Endothelial cell of umbilical vein (primary cell): ENCODE measurements around the gene MASP1. TPM values are rescaled to one million over a fixed set of nuclear protein-coding genes. Genes with fewer than 3 reads are reported as not detected.

Experiments used
- BruUV-seq: library from RNA; stranded (reverse); fragments of 400-500 nt; replicated peaks from 2 replicates; lab custom pipeline; 2021; lab: Mats Ljungman, UMichigan
- CTCF ChIA-PET: fragments of 300-600, 350-600 bp; sonication (Branson Sonifier 250); formaldehyde crosslinking; loops from one replicate; lab custom pipeline; 2021; ENCODE audit warnings: antibody characterized with exemption, inconsistent platforms; lab: Charles Lee
- POLR2A ChIA-PET: fragments of 300-600, 350-600 bp; sonication (Branson Sonifier 250); formaldehyde crosslinking; loops from one replicate; lab custom pipeline; 2021; ENCODE audit warnings: antibody characterized with exemption, inconsistent platforms; lab: Charles Lee
- DNase-seq: peaks from one replicate; pipeline ENCODE4 v3.0.0-alpha.2; 2011; ENCODE audit warnings: low read depth, low spot score
- FAIRE-seq: peaks from 2 replicates; lab custom pipeline; 2011; peaks lifted over from hg19 to GRCh38; lab: Jason Lieb, UNC
- H2AFZ ChIP-seq: 2 replicates; pipeline ENCODE4 v1.6.0; 2012; ENCODE audit warnings: low read depth, low read length, control low read depth, inconsistent platforms
- H3K27ac ChIP-seq: 2 replicates; pipeline ENCODE4 v1.5.1; 2011; ENCODE audit warnings: low read depth, mild to moderate bottlenecking, control low read depth, low read length, moderate library complexity; ENCODE audit not compliant: insufficient read depth
- H3K27me3 ChIP-seq, 2 experiments: 2 replicates each; pipeline versions ENCODE4 v1.6.0 to v1.6.1; 2011; ENCODE audit warnings: low read length in 2 of 2, mixed read lengths in 1 of 2; ENCODE audit not compliant: control insufficient read depth in 2 of 2, insufficient read depth in 2 of 2
- H3K36me3 ChIP-seq, 2 experiments: 2 replicates in 1 of 2; 3 replicates in 1 of 2; pipeline ENCODE4 v1.5.1; 2011; ENCODE audit warnings: low read length in 2 of 2, mild to moderate bottlenecking in 1 of 2, moderate library complexity in 1 of 2; ENCODE audit not compliant: control insufficient read depth in 2 of 2, insufficient read depth in 2 of 2; ENCODE audit errors: extremely low read depth in 1 of 2
- H3K4me1 ChIP-seq: 3 replicates; pipeline ENCODE4 v1.5.1; 2011; ENCODE audit warnings: mild to moderate bottlenecking, low read length; ENCODE audit not compliant: control insufficient read depth, insufficient read depth; ENCODE audit errors: extremely low read depth
- H3K4me2 ChIP-seq: 2 replicates; pipeline ENCODE4 v1.6.1; 2011; ENCODE audit warnings: low read length, control low read depth, mixed read lengths; ENCODE audit not compliant: insufficient read depth
- H3K4me3 ChIP-seq, 3 experiments: fragments of 200-600 bp in 1 of 3; sonication (generic), shearing (Covaris generic) in 1 of 3; replicated peaks in 1 of 3; 2 replicates each; pipeline ENCODE4 v1.5.1; 2011 to 2016; ENCODE audit warnings: control low read depth in 3 of 3, low read length in 3 of 3, mild to moderate bottlenecking in 2 of 3, inconsistent platforms in 1 of 3, low read depth in 1 of 3, moderate library complexity in 1 of 3; ENCODE audit not compliant: insufficient read depth in 1 of 3
- H3K79me2 ChIP-seq: 2 replicates; pipeline ENCODE4 v1.6.0; 2012; ENCODE audit warnings: low read length, inconsistent platforms; ENCODE audit not compliant: control insufficient read depth, insufficient read depth
- H3K9ac ChIP-seq: replicated peaks from 2 replicates; pipeline ENCODE3; 2011; ENCODE audit warnings: low read length, control low read depth; ENCODE audit not compliant: insufficient read depth; ENCODE audit errors: extremely low read depth
- H3K9me1 ChIP-seq: replicated peaks from 3 replicates; pipeline ENCODE4 v1.6.0; 2011; ENCODE audit warnings: mild to moderate bottlenecking, low read length; ENCODE audit not compliant: control insufficient read depth, insufficient read depth; ENCODE audit errors: extremely low read depth
- H3K9me3 ChIP-seq: replicated peaks from 2 replicates; pipeline ENCODE4 v1.5.1; 2012; ENCODE audit warnings: low read length, inconsistent platforms; ENCODE audit not compliant: control insufficient read depth, insufficient read depth
- H4K20me1 ChIP-seq: replicated peaks from 2 replicates; pipeline ENCODE3; 2011; ENCODE audit warnings: mild to moderate bottlenecking, low read length; ENCODE audit not compliant: control insufficient read depth, insufficient read depth; ENCODE audit errors: extremely low read depth
- CTCF ChIP-seq, 2 donors: IDR thresholded peaks; 1 replicate in 1 of 2; 2 replicates in 1 of 2; pipeline ENCODE4 v1.5.1; 2011; ENCODE audit warnings: low read length in 2 of 2, mild to moderate bottlenecking in 2 of 2, moderate library complexity in 2 of 2, control low read depth in 1 of 2, inconsistent platforms in 1 of 2, low read depth in 1 of 2; ENCODE audit not compliant: insufficient read depth in 1 of 2; ENCODE audit errors: extremely low read depth in 1 of 2
- EZH2 ChIP-seq: IDR thresholded peaks from 2 replicates; pipeline ENCODE4 v1.6.1; 2012; ENCODE audit warnings: borderline replicate concordance, low read depth, mild to moderate bottlenecking, moderate library complexity, low read length, inconsistent platforms; ENCODE audit not compliant: severe bottlenecking
- FOS ChIP-seq: IDR thresholded peaks from 2 replicates; pipeline ENCODE4 v1.6.1; 2011; ENCODE audit warnings: mild to moderate bottlenecking, low read length, moderate library complexity, borderline replicate concordance; ENCODE audit not compliant: insufficient read depth
- GATA2 ChIP-seq: IDR thresholded peaks from 2 replicates; pipeline ENCODE4 v1.7.0; 2011; ENCODE audit warnings: low read depth, mild to moderate bottlenecking, moderate library complexity, mixed read lengths, low read length; ENCODE audit not compliant: insufficient read length, insufficient read depth
- JUN ChIP-seq: IDR thresholded peaks from 2 replicates; pipeline ENCODE4 v1.6.1; 2011; ENCODE audit warnings: borderline replicate concordance, low read depth; ENCODE audit not compliant: insufficient read length, insufficient read depth
- MAX ChIP-seq: IDR thresholded peaks from 2 replicates; pipeline ENCODE4 v1.6.1; 2011; ENCODE audit not compliant: insufficient read depth, insufficient read length
- MYC ChIP-seq: IDR thresholded peaks from one replicate; pipeline ENCODE4 v1.6.1; 2011; ENCODE audit warnings: mild to moderate bottlenecking, low read depth, low read length
- POLR2A ChIP-seq: IDR thresholded peaks from 2 replicates; pipeline ENCODE4 v1.6.1; 2012; ENCODE audit warnings: low read depth, mild to moderate bottlenecking, control low read depth, low read length
- POLR2AphosphoS5 ChIP-seq: IDR thresholded peaks from 2 replicates; pipeline ENCODE4 v1.6.1; 2012; ENCODE audit warnings: low read depth, mild to moderate bottlenecking, control low read depth, low read length, moderate library complexity; ENCODE audit not compliant: insufficient read depth
- dilution Hi-C: fragments of 300-500 bp; cut with MboI; formaldehyde crosslinking; loops from one replicate; pipeline ENCODE4 v1.15.0; 2019; ENCODE audit warnings: low sequenced_read_pairs; ENCODE audit not compliant: extremely low pct_ligation_motif_present
- intact Hi-C: fragments of 100-400 bp; cut with micrococcal nuclease; formaldehyde crosslinking; loops from one replicate; pipeline ENCODE4 v1.10.0; 2022
- polyA plus RNA-seq, 4 experiments: library from polyadenylated mRNA; depleted of rRNA in 3 of 4; stranded (reverse) in 3 of 4; unstranded in 1 of 4; fragments of >200 nt; gene quantifications; 2 replicates each; pipeline versions ENCODE4 v1.2.1 to v1.2.3, GENCODE V29; 2011 to 2012; ENCODE audit warnings: missing spikeins in 1 of 4
- total RNA-seq: library from RNA; stranded (reverse); gene quantifications from 2 replicates; pipeline ENCODE4 v1.2.3, GENCODE V29; 2021

MASP1 gene
- total and polyA plus RNA-seq, 2 donors (not counting 3 experiments of a cell fraction or from before 2014, with no cell fraction given): 0.31 to 0.50 TPM

- H3K9me3 ChIP-seq: no peaks in the 10 kb centered on the region
- H3K27ac ChIP-seq: no peak overlapping the region
- H3K4me3 ChIP-seq: no peak overlapping the region
- dilution Hi-C loops: no loop called here
- BruUV-seq: no TSS peak
- TF ChIP-seq JUN: no peak
- TF ChIP-seq EZH2: no peak
- TF ChIP-seq POLR2A: no peak
- no peak for TF ChIP-seq MYC
- TF ChIP-seq MAX: no peak
- no peak for TF ChIP-seq FOS
- no peak for TF ChIP-seq CTCF (IDR thresholded peaks at IDR 0.05; ENCODE audit: extremely low read depth in 1 of 2, insufficient read depth in 1 of 2, low read depth in 1 of 2, low read length in 2 of 2)
- no peak for TF ChIP-seq GATA2
- TF ChIP-seq POLR2AphosphoS5: no peak
- no peak overlapping the region for H3K9ac ChIP-seq
- intact Hi-C loops: loop anchor here (1.0 kb wide), 1 partner anchor 75 kb away; no protein-coding TSS in a partner anchor
- no peaks in the 10 kb centered on the region for H4K20me1 ChIP-seq
- ChIA-PET CTCF (interaction anchor here (0.7 to 3.2 kb wide), 7 partner anchors 71 to 384 kb away, joined by 3 to 31 read pairs (median 5); no protein-coding TSS in a partner anchor), POLR2A (no interaction called here)
- FAIRE-seq (no peak), DNase-seq (no peak)
- H3K27me3 ChIP-seq: peaks cover 3% of the 10 kb centered on the region in 2 experiments
- no peak overlapping the region for H2AFZ ChIP-seq
- H3K79me2 ChIP-seq: no peaks in the 10 kb centered on the region
- no peaks in the 10 kb centered on the region for H3K9me1 ChIP-seq
- H3K4me2 ChIP-seq: no peak overlapping the region
- H3K4me1 ChIP-seq: no peaks in the 10 kb centered on the region
- no peaks in the 10 kb centered on the region for H3K36me3 ChIP-seq
Observed at GRCh38 chr3:187295316-187296034, 3.9 kb upstream of the MASP1 start.
